ENCODE measurements around the gene MED4. TPM values are rescaled to one million over a fixed set of nuclear protein-coding genes. Genes with fewer than 3 reads are reported as not detected.

Gene MED4
- total RNA-seq, 1 experiment from 2014 or later: 46.9 TPM

GRCh38 chr13:48123812-48124211 is 28.9 kb upstream of the MED4 start (continued):
- TF ChIP-seq YY1 (IDR thresholded peaks at IDR 0.05; ENCODE audit: extremely low read depth, insufficient replicate concordance, low read depth, low read length): no peak
- no peak for TF ChIP-seq POLR2A (IDR thresholded peaks at IDR 0.05; ENCODE audit: borderline replicate concordance, extremely low read depth, insufficient read depth, insufficient read length)
- TF ChIP-seq ZBTB33 (IDR thresholded peaks at IDR 0.05; ENCODE audit: extremely low read depth, insufficient replicate concordance, low read length): no peak

GRCh38 chr13:48121733-48122132 is 26.8 kb upstream of the MED4 start:
- ChIA-PET POLR2A (no interaction called here), RAD21 (ENCODE audit: low non-redundant PET in 1 of 2, low total read pairs in 2 of 2, uncharacterized antibody in 2 of 2, unreplicated experiment in 2 of 2) (no interaction called here), CTCF (no interaction called here)
- Histone ChIP-seq H4K20me1 (ENCODE audit: insufficient read depth) (no peaks in the 10 kb centered on the region), H3K79me2 (ENCODE audit: insufficient read depth, low read length) (no peaks in the 10 kb centered on the region), H3K27ac (ENCODE audit: low read depth, low read length) (no peak overlapping the region), H3K4me2 (ENCODE audit: low read length) (no peak overlapping the region), H3K27me3 (ENCODE audit: insufficient read depth, low read length) (no peaks in the 10 kb centered on the region), H3K4me3 (replicated peaks in 1 of 2; ENCODE audit: low read depth in 1 of 2, low read length in 2 of 2) (no peak overlapping the region), H3K36me3 (ENCODE audit: control insufficient read depth in 1 of 2, insufficient read depth in 2 of 2, low read length in 2 of 2) (no peaks in the 10 kb centered on the region), H2AFZ (ENCODE audit: low read depth, low read length, poor library complexity, severe bottlenecking) (no peak overlapping the region), H3K9ac (ENCODE audit: low read length) (no peak overlapping the region), H3K9me2 (ENCODE audit: insufficient read depth) (no peaks in the 10 kb centered on the region), H3K4me1 (ENCODE audit: control insufficient read depth in 1 of 2, insufficient read depth in 2 of 2, low read length in 2 of 2) (no peaks in the 10 kb centered on the region), H3K9me3 (ENCODE audit: control insufficient read depth in 1 of 2, insufficient read depth in 1 of 2, low read depth in 1 of 2, low read length in 2 of 2) (no peaks in the 10 kb centered on the region)
- TF ChIP-seq EZH2phosphoT487 (IDR thresholded peaks at IDR 0.05; ENCODE audit: borderline replicate concordance) (no peak), YY1 (IDR thresholded peaks at IDR 0.05; ENCODE audit: extremely low read depth, insufficient replicate concordance, low read depth, low read length) (no peak), FOSL1 (IDR thresholded peaks at IDR 0.05; ENCODE audit: low read depth) (no peak), SP1 (IDR thresholded peaks at IDR 0.05; ENCODE audit: low read depth) (no peak), CEBPB (IDR thresholded peaks at IDR 0.05; ENCODE audit: low read depth) (no peak), RAD21 (IDR thresholded peaks at IDR 0.05; ENCODE audit: low read depth) (no peak), REST (IDR thresholded peaks at IDR 0.05; ENCODE audit: low read depth) (no peak), CTCF (IDR thresholded peaks at IDR 0.05 in 2 of 3, conservative IDR thresholded peaks at IDR 0.05 in 1 of 3; ENCODE audit: borderline replicate concordance in 1 of 3, insufficient read depth in 1 of 3, low read depth in 2 of 3, low read length in 2 of 3) (no peak), EZH2 (IDR thresholded peaks at IDR 0.05) (no peak), TCF7L2 (IDR thresholded peaks at IDR 0.05; ENCODE audit: borderline replicate concordance, extremely low read depth, insufficient read depth, insufficient read length) (no peak), CBX3 (IDR thresholded peaks at IDR 0.05; ENCODE audit: low read depth) (no peak), ZBTB33 (IDR thresholded peaks at IDR 0.05; ENCODE audit: extremely low read depth, insufficient replicate concordance, low read length) (no peak), JUND (IDR thresholded peaks at IDR 0.05) (no peak), MAX (IDR thresholded peaks at IDR 0.05) (no peak), ZFX (IDR thresholded peaks at IDR 0.05) (no peak)
- ATAC-seq (no peak), DNase-seq (ENCODE audit: low read depth, low spot score) (no peak)
- intact Hi-C loops (cut with micrococcal nuclease): no loop called here
- no TSS peak for BruUV-seq (replicated peaks)

All from HCT116 (cell line).